Stomach (tissue), 4 donors: ENCODE results near the gene ELOVL5.

Source experiments
- CTCF ChIP-seq, 7 experiments: fragments of 450-650 bp in 4 of 7; fragments of 200-600 bp in 3 of 7; sonication (generic) in 3 of 7; IDR thresholded peaks; one replicate each; pipeline ENCODE4 v1.5.1; 2016 to 2019; ENCODE audit warnings: antibody characterized with exemption in 7 of 7, control low read depth in 2 of 7, mild to moderate bottlenecking in 1 of 7
- POLR2AphosphoS5 ChIP-seq, 3 donors: sonication (generic); formaldehyde crosslinking; IDR thresholded peaks; one replicate each; pipeline ENCODE4 v1.6.1; 2016; ENCODE audit warnings: antibody characterized with exemption in 3 of 3

GRCh38 chr6:53264915-53265607 lies 83.7 kb downstream of the ELOVL5 start:
- no peak for TF ChIP-seq POLR2AphosphoS5 (IDR thresholded peaks at IDR 0.05)
- TF ChIP-seq CTCF (IDR thresholded peaks at IDR 0.05), result no peak
